Measurements from ENCODE around the gene SEPTIN10.

- no peak for TF ChIP-seq GATA3 (IDR thresholded peaks at IDR 0.05; ENCODE audit: low read depth, low read length)
- TF ChIP-seq GATA2 (IDR thresholded peaks at IDR 0.05; ENCODE audit: low read depth, low read length) = no peak
Observed at GRCh38 chr2:109538546-109538945, 75.2 kb downstream of the SEPTIN10 start.

Data from SH-SY5Y (cell line).